Neural progenitor cell (in vitro differentiated cells): ENCODE results near the gene HRH2. TPM values are rescaled to one million over a fixed set of nuclear protein-coding genes. Genes with fewer than 3 reads are reported as not detected.

Source experiments
- DNase-seq: peaks from one replicate; pipeline ENCODE4 v3.0.0-alpha.2; 2016; ENCODE audit warnings: low spot score
- H2AFZ ChIP-seq: fragments of 200-600 bp; sonication (generic); replicated peaks from 2 replicates; pipeline ENCODE4 v1.6.1; 2016; ENCODE audit warnings: antibody characterized with exemption
- H3F3A ChIP-seq: fragments of 200-600 bp; sonication (generic); 2 replicates; pipeline ENCODE4 v1.6.1; 2016; ENCODE audit warnings: antibody characterized with exemption, low read depth
- H3K27ac ChIP-seq: fragments of 200-600 bp; sonication (generic); 2 replicates; pipeline ENCODE4 v1.5.1; 2016; ENCODE audit warnings: mild to moderate bottlenecking
- H3K27me3 ChIP-seq: fragments of 200-600 bp; sonication (generic); 2 replicates; pipeline ENCODE4 v1.6.1; 2016; ENCODE audit warnings: mild to moderate bottlenecking, moderate library complexity
- H3K36me3 ChIP-seq: fragments of 200-600 bp; sonication (generic); 2 replicates; pipeline ENCODE4 v1.5.1; 2016
- H3K4me1 ChIP-seq: fragments of 200-600 bp; sonication (generic); 2 replicates; pipeline ENCODE4 v1.6.1; 2016; ENCODE audit warnings: mixed run types
- H3K4me2 ChIP-seq: fragments of 200-600 bp; sonication (generic); 2 replicates; pipeline ENCODE4 v1.6.1; 2016
- H3K4me3 ChIP-seq: fragments of 200-600 bp; sonication (generic); 2 replicates; pipeline ENCODE4 v1.5.1; 2016
- H3K79me2 ChIP-seq: fragments of 200-600 bp; sonication (generic); 2 replicates; pipeline ENCODE4 v1.6.1; 2016; ENCODE audit warnings: low read depth
- H3K9ac ChIP-seq: fragments of 200-600 bp; sonication (generic); 2 replicates; pipeline ENCODE4 v1.6.1; 2016
- H3K9me3 ChIP-seq: fragments of 200-600 bp; sonication (generic); 2 replicates; pipeline ENCODE4 v1.5.1; 2016; ENCODE audit warnings: low read depth
- H4K20me1 ChIP-seq: fragments of 200-600 bp; sonication (generic); 2 replicates; pipeline ENCODE4 v1.6.1; 2016; ENCODE audit warnings: low read depth
- H3K27ac Mint-ChIP-seq: 3 replicates; pipeline ENCODE4 v1.8.0; 2021; ENCODE audit warnings: mixed read lengths
- H3K27me3 Mint-ChIP-seq: 2 replicates; pipeline ENCODE4 v1.8.0; 2022; ENCODE audit warnings: low read depth, mild to moderate bottlenecking, inconsistent platforms, moderate library complexity, mixed read lengths; ENCODE audit not compliant: insufficient read depth
- H3K36me3 Mint-ChIP-seq: 3 replicates; pipeline ENCODE4 v1.8.0; 2021; ENCODE audit warnings: mixed read lengths
- H3K4me1 Mint-ChIP-seq: 3 replicates; pipeline ENCODE4 v1.8.0; 2021; ENCODE audit warnings: mixed read lengths
- H3K4me3 Mint-ChIP-seq: 3 replicates; pipeline ENCODE4 v1.8.0; 2021; ENCODE audit warnings: mild to moderate bottlenecking, moderate library complexity, mixed read lengths
- H3K9me3 Mint-ChIP-seq: 3 replicates; pipeline ENCODE4 v1.8.0; 2020; ENCODE audit warnings: mixed read lengths
- EZH2 ChIP-seq: fragments of 200-600 bp; sonication (generic); IDR thresholded peaks from 2 replicates; pipeline ENCODE4 v1.6.1; 2017; ENCODE audit warnings: antibody characterized with exemption, mild to moderate bottlenecking, moderate library complexity
- EZH2phosphoT487 ChIP-seq: fragments of 200-600 bp; sonication (generic); IDR thresholded peaks from 2 replicates; pipeline ENCODE4 v1.6.1; 2017; ENCODE audit warnings: antibody characterized with exemption
- total RNA-seq: library from RNA; depleted of rRNA; stranded (reverse); fragments of >200 nt; gene quantifications from 2 replicates; pipeline ENCODE4 v1.2.3, GENCODE V29; 2015; ENCODE audit warnings: low replicate concordance
- TF ChIP-seq, protein P1 (sequence below): fragments of 200-600 bp; sonication (generic); IDR thresholded peaks from 2 replicates; pipeline ENCODE4 v1.5.1; 2017; ENCODE audit warnings: antibody characterized with exemption, mild to moderate bottlenecking

The HRH2 gene
- total RNA-seq, 1 donor from 2014 or later = not detected

DNA sequence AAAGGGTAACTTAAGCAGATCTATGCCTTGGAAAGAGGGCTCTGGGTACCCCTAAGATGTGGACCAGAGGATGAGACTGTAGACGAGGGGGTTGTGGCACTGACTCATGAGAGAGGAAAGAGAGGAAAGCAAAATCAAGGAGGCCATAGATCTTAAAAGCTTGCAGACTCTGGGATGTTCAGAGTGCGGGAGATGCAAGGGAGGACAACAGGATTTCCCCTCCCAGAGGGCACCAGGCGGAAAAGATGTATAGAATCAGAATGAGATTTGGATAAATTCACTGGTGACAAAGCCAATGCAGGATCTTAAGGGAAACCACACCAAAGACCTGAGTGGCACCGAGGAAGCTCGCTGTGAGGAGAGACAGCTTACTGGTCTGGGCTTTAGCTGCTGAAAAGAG lies 27.1 kb downstream of the HRH2 start:
- Mint-ChIP-seq H3K4me3 (no peak overlapping the region), H3K9me3 (no peaks in the 10 kb centered on the region), H3K27me3 (peaks cover 13% of the 10 kb centered on the region), H3K27ac (no peak overlapping the region), H3K4me1 (peaks cover 17% of the 10 kb centered on the region), H3K36me3 (no peaks in the 10 kb centered on the region)
- H3K9ac ChIP-seq = no peak overlapping the region
- no peak for DNase-seq
- H3K9me3 ChIP-seq = no peaks in the 10 kb centered on the region
- H3K27ac ChIP-seq = no peak overlapping the region
- no peaks in the 10 kb centered on the region for H3K27me3 ChIP-seq
- no peaks in the 10 kb centered on the region for H4K20me1 ChIP-seq
- no peaks in the 10 kb centered on the region for H3K79me2 ChIP-seq
- H2AFZ ChIP-seq = no peak overlapping the region
- no peaks in the 10 kb centered on the region for H3F3A ChIP-seq
- TF ChIP-seq EZH2phosphoT487 (no peak), EZH2 (no peak)
- TF ChIP-seq, protein P1, sequence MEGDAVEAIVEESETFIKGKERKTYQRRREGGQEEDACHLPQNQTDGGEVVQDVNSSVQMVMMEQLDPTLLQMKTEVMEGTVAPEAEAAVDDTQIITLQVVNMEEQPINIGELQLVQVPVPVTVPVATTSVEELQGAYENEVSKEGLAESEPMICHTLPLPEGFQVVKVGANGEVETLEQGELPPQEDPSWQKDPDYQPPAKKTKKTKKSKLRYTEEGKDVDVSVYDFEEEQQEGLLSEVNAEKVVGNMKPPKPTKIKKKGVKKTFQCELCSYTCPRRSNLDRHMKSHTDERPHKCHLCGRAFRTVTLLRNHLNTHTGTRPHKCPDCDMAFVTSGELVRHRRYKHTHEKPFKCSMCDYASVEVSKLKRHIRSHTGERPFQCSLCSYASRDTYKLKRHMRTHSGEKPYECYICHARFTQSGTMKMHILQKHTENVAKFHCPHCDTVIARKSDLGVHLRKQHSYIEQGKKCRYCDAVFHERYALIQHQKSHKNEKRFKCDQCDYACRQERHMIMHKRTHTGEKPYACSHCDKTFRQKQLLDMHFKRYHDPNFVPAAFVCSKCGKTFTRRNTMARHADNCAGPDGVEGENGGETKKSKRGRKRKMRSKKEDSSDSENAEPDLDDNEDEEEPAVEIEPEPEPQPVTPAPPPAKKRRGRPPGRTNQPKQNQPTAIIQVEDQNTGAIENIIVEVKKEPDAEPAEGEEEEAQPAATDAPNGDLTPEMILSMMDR = no peak
- no peaks in the 10 kb centered on the region for H3K36me3 ChIP-seq
- no peak overlapping the region for H3K4me3 ChIP-seq
- H3K4me2 ChIP-seq = no peak overlapping the region
- H3K4me1 ChIP-seq = no peaks in the 10 kb centered on the region

DNA sequence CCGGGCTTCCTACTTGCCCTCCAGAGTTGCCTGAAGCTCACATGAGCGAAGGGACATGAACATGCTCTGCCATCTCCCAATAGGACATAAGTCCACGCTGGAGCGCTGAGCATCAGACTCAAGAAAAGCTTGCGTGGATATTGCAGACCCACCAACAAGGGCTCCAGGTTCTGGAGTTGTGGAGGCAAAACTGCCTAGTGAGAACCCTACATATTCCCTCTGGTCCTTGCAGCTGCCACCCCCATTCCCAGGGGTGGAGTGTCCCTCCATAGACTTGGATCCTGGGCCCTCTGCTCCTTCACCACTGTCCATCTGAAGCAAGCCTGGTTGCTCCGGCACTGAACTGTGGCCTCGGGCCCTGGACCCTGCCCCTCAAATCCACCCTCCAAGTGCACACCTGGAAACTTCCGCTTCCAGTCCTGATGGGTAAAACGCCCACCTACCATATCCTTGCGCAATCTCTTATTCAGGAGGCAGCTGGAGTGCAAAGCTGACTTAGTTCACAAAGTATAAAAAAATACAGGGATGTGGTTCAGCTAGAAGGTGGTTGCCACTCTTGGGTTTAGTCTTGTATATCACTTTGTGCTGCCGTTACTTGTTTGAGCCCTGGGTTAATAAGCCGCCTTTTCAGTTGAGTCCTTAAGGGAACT lies 28.0 kb downstream of the HRH2 start:
- Histone ChIP-seq H3K36me3 (no peaks in the 10 kb centered on the region), H3K79me2 (no peaks in the 10 kb centered on the region), H3F3A (no peaks in the 10 kb centered on the region), H2AFZ (no peak overlapping the region), H3K9me3 (no peaks in the 10 kb centered on the region), H4K20me1 (no peaks in the 10 kb centered on the region), H3K27ac (no peak overlapping the region), H3K27me3 (no peaks in the 10 kb centered on the region), H3K4me2 (no peak overlapping the region), H3K9ac (no peak overlapping the region), H3K4me1 (peaks cover 2% of the 10 kb centered on the region), H3K4me3 (no peak overlapping the region)
- H3K27me3 Mint-ChIP-seq = peaks cover 13% of the 10 kb centered on the region
- no peak overlapping the region for H3K4me3 Mint-ChIP-seq
- no peak for DNase-seq
- peaks cover 21% of the 10 kb centered on the region for H3K4me1 Mint-ChIP-seq
- no peaks in the 10 kb centered on the region for H3K9me3 Mint-ChIP-seq
- no peak for TF ChIP-seq EZH2
- TF ChIP-seq, protein P1 = no peak
- no peak for TF ChIP-seq EZH2phosphoT487
- no peaks in the 10 kb centered on the region for H3K36me3 Mint-ChIP-seq
- H3K27ac Mint-ChIP-seq = no peak overlapping the region

DNA sequence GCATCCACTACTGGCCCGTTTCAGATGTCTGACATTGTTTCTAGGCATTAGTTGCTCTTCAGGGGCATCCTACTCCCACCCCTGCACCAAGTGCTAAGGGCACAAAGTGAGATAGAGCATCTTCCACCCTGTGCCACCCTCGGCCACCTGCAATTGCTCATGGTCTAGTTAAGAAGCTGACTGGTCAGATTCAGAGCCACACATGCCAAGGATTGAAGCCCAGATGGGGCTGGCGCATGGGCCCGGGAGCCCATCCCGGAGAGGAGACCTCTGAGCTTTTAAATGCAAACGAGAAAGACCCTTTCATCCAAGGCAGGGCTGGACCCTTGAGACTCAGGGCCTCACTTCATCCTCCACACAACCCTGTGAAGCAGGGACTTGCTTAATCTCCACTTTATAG lies 28.5 kb downstream of the HRH2 start:
- Histone ChIP-seq H3K9me3 (no peaks in the 10 kb centered on the region), H3K4me2 (no peak overlapping the region), H3K4me3 (no peak overlapping the region), H2AFZ (no peak overlapping the region), H3K9ac (no peak overlapping the region), H3K27me3 (no peaks in the 10 kb centered on the region), H3K27ac (no peak overlapping the region), H4K20me1 (no peaks in the 10 kb centered on the region), H3K79me2 (no peaks in the 10 kb centered on the region), H3F3A (no peaks in the 10 kb centered on the region), H3K36me3 (no peaks in the 10 kb centered on the region), H3K4me1 (peaks cover 6% of the 10 kb centered on the region)
- Mint-ChIP-seq H3K36me3 (no peaks in the 10 kb centered on the region), H3K9me3 (no peaks in the 10 kb centered on the region), H3K27ac (no peak overlapping the region), H3K4me3 (no peak overlapping the region), H3K4me1 (peaks cover 26% of the 10 kb centered on the region), H3K27me3 (peaks cover 13% of the 10 kb centered on the region)
- TF ChIP-seq, protein P1 = no peak
- TF ChIP-seq EZH2 (no peak), EZH2phosphoT487 (no peak)
- no peak for DNase-seq
